ENCODE results near the gene UBA3.
A peak's percentile ranks its signal among the peaks of the same experiment; 100 is the strongest.

- TF ChIP-seq POLR2A (IDR thresholded peaks at IDR 0.05) (no peak), CTCF (IDR thresholded peaks at IDR 0.05) (peak in 5 of 7 experiments; percentile 22 to 61 (median 32))
Measured at GRCh38 chr3:69013253-69014021, 66.7 kb downstream of the UBA3 start, which contains the start of gene EOGT.

Measured in stomach (tissue), 4 donors.